ENCODE results near the gene CERT1.

Gene CERT1

DNA sequence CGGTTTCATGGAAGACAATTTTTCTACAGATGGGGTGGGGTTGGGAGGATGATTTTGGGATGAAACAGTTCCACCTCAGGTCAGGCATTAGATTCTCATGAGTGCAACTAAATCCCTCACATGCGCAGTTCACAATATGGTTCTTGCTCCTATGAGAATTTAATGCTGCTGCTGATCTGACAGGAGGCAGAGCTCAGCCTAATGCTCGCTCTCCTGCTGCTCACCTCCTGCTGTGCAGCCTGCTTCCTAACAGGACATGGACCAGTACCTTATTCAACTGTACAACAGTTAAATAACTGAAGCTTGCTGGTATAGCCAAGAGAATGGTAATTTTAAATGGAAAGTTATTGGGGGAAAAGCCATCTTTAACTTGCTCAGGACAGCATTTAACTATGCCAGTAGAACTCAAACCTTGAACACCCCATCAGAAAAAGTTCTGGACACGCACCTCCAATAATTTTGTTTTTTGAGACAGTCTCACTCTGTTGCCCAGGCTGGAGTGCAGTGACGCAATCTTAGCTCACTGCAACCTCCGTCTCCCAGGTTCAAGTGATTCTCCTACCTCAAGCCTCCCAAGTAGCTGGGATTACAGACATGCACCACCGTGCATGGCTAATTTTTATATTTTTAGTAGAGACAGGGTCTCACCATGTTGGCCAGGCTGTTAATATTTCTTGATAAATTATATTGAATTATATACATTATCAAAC lies 146.7 kb downstream of the CERT1 start:
- no peak overlapping the region for H3K4me3 ChIP-seq (replicated peaks; ENCODE audit: low read depth, low read length)
- TF ChIP-seq, protein P1, sequence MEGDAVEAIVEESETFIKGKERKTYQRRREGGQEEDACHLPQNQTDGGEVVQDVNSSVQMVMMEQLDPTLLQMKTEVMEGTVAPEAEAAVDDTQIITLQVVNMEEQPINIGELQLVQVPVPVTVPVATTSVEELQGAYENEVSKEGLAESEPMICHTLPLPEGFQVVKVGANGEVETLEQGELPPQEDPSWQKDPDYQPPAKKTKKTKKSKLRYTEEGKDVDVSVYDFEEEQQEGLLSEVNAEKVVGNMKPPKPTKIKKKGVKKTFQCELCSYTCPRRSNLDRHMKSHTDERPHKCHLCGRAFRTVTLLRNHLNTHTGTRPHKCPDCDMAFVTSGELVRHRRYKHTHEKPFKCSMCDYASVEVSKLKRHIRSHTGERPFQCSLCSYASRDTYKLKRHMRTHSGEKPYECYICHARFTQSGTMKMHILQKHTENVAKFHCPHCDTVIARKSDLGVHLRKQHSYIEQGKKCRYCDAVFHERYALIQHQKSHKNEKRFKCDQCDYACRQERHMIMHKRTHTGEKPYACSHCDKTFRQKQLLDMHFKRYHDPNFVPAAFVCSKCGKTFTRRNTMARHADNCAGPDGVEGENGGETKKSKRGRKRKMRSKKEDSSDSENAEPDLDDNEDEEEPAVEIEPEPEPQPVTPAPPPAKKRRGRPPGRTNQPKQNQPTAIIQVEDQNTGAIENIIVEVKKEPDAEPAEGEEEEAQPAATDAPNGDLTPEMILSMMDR (IDR thresholded peaks at IDR 0.05; ENCODE audit: low read depth, low read length, missing control alignments), result no peak
- no peak for DNase-seq (ENCODE audit: extremely low read depth, low read depth)

GRCh38 chr5:75363726-75364495 lies 147.5 kb downstream of the CERT1 start:
- H3K4me3 ChIP-seq (replicated peaks; ENCODE audit: low read depth, low read length), result no peak overlapping the region
- DNase-seq (ENCODE audit: extremely low read depth, low read depth), result no peak
- TF ChIP-seq, protein P1 (IDR thresholded peaks at IDR 0.05; ENCODE audit: low read depth, low read length, missing control alignments), result no peak

DNA sequence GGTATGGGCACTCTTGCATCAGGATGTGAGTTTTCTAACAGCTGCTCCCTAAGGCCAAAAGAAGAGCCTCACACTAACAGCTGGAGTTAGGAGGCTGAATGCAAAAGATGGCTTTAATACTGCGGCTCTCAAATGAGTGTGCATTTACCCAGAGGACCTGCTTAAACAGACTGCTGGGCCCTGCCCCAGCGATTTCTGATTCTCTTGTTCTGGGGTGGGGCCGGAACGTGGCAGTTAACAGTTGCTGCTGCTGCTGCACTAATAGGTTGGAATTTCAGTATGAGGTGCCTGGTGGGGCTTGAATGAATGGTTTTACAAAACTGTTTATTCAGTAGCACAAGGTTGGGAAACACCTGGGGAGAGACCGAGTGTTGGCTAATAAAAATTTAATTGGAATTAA lies 148.3 kb downstream of the CERT1 start:
- no peak for DNase-seq (ENCODE audit: extremely low read depth, low read depth)
- H3K4me3 ChIP-seq (replicated peaks; ENCODE audit: low read depth, low read length), result no peak overlapping the region
- TF ChIP-seq, protein P1 (IDR thresholded peaks at IDR 0.05; ENCODE audit: low read depth, low read length, missing control alignments), result no peak

- TF ChIP-seq, protein P1 (IDR thresholded peaks at IDR 0.05; ENCODE audit: low read depth, low read length, missing control alignments), result no peak
- DNase-seq (ENCODE audit: extremely low read depth, low read depth), result no peak
- no peak overlapping the region for H3K4me3 ChIP-seq (replicated peaks; ENCODE audit: low read depth, low read length)
These were observed 148.9 kb downstream of the CERT1 start for GRCh38 chr5:75362474-75362975.

DNA sequence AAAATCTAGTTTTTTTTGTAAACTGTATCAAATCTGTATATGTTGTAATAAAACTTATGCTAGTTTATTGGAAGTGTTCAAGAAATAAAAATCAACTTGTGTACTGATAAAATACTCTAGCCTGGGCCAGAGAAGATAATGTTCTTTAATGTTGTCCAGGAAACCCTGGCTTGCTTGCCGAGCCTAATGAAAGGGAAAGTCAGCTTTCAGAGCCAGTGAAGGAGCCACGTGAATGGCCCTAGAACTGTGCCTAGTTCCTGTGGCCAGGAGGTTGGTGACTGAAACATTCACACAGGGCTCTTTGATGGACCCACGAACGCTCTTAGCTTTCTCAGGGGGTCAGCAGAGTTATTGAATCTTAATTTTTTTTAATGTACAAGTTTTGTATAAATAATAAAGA lies 150.1 kb downstream of the CERT1 start:
- TF ChIP-seq, protein P1 (IDR thresholded peaks at IDR 0.05; ENCODE audit: low read depth, low read length, missing control alignments), result no peak

DNA sequence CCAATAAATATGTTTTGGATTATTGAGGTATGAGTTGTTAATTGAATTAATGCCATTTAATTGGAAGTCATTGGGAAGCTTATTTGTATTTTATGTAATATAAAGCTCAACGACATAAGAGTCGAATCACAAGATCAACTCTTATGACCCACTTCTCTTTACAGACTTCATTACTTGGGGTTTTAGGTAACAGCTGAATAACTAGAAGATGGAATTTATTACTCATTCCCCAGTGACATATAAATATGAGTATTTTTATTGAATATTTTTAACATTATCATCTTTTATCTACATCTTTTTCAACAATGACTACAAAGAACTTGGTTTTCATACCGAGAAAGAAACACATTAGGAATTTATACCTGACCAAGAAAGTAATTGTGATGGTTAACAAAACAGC lies 153.3 kb downstream of the CERT1 start:
- DNase-seq (ENCODE audit: extremely low read depth, low read depth), result no peak
- no peak overlapping the region for H3K4me3 ChIP-seq (replicated peaks; ENCODE audit: low read depth, low read length)
- TF ChIP-seq, protein P1 (IDR thresholded peaks at IDR 0.05; ENCODE audit: low read depth, low read length, missing control alignments), result no peak

More for the DNA sequence above, 150.1 kb downstream of the CERT1 start:
- no peak for DNase-seq (ENCODE audit: extremely low read depth, low read depth)
- no peak overlapping the region for H3K4me3 ChIP-seq (replicated peaks; ENCODE audit: low read depth, low read length)
